Mesothelial cell of epicardium (in vitro differentiated cells): ENCODE results near the gene ITGA11. TPM values are rescaled to one million over a fixed set of nuclear protein-coding genes. Genes with fewer than 3 reads are reported as not detected.

ENCODE experiments used
- DNase-seq, 2 experiments: peaks; one replicate each; pipeline ENCODE4 v3.0.0; 2021; ENCODE audit warnings: low spot score in 2 of 2; ENCODE audit not compliant: unreplicated experiment in 2 of 2
- H3K27ac Mint-ChIP-seq: 2 replicates; pipeline ENCODE4 v1.8.0; 2021; ENCODE audit warnings: mixed read lengths
- H3K27me3 Mint-ChIP-seq: 2 replicates; pipeline ENCODE4 v1.8.0; 2021; ENCODE audit warnings: low read depth, mixed read lengths
- H3K36me3 Mint-ChIP-seq: 2 replicates; pipeline ENCODE4 v1.8.0; 2021; ENCODE audit warnings: mixed read lengths
- H3K4me1 Mint-ChIP-seq: 2 replicates; pipeline ENCODE4 v1.8.0; 2021; ENCODE audit warnings: mixed read lengths
- H3K4me3 Mint-ChIP-seq: 2 replicates; pipeline ENCODE4 v1.8.0; 2021; ENCODE audit warnings: mild to moderate bottlenecking, moderate library complexity, mixed read lengths
- H3K9me3 Mint-ChIP-seq: 2 replicates; pipeline ENCODE4 v1.8.0; 2021; ENCODE audit warnings: mixed read lengths
- total RNA-seq: library from RNA; stranded (reverse); gene quantifications from 3 replicates; pipeline ENCODE4 v1.2.1, GENCODE V29; 2021
- TF ChIP-seq, protein P1 (sequence below): fragments of 200-600 bp; sonication (generic); IDR thresholded peaks from one replicate; pipeline ENCODE4 v1.5.0; 2021; ENCODE audit warnings: antibody characterized with exemption; ENCODE audit not compliant: unreplicated experiment

ITGA11 gene
- total RNA-seq, 1 donor from 2014 or later: 3.5 TPM

DNA sequence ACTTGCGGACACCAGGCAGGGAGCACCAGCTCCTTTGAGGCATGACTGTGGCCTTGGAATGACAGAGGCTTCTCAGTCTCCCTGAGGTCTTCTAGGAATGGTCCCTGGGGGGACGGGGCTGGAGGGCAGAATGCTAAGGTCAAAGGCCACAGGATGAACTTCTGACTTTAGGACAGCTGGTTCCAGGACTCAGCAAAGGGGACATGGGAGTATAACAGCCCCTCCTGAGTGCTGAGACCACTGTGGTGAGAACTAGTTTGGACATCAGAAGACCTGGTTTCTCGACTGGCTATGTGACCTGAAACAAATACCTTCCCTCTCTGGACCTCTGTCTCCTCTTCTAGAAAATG, 17.8 kb downstream of the ITGA11 start:
- TF ChIP-seq, protein P1, sequence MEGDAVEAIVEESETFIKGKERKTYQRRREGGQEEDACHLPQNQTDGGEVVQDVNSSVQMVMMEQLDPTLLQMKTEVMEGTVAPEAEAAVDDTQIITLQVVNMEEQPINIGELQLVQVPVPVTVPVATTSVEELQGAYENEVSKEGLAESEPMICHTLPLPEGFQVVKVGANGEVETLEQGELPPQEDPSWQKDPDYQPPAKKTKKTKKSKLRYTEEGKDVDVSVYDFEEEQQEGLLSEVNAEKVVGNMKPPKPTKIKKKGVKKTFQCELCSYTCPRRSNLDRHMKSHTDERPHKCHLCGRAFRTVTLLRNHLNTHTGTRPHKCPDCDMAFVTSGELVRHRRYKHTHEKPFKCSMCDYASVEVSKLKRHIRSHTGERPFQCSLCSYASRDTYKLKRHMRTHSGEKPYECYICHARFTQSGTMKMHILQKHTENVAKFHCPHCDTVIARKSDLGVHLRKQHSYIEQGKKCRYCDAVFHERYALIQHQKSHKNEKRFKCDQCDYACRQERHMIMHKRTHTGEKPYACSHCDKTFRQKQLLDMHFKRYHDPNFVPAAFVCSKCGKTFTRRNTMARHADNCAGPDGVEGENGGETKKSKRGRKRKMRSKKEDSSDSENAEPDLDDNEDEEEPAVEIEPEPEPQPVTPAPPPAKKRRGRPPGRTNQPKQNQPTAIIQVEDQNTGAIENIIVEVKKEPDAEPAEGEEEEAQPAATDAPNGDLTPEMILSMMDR: no peak
- DNase-seq: peak in 1 of 2 experiments; percentile 26
- H3K4me1 Mint-ChIP-seq: peaks cover 9% of the 10 kb centered on the region
- no peak overlapping the region for H3K27ac Mint-ChIP-seq
- H3K9me3 Mint-ChIP-seq: no peaks in the 10 kb centered on the region
- H3K27me3 Mint-ChIP-seq: peaks cover 2% of the 10 kb centered on the region
- H3K36me3 Mint-ChIP-seq: no peaks in the 10 kb centered on the region
- no peak overlapping the region for H3K4me3 Mint-ChIP-seq

DNA sequence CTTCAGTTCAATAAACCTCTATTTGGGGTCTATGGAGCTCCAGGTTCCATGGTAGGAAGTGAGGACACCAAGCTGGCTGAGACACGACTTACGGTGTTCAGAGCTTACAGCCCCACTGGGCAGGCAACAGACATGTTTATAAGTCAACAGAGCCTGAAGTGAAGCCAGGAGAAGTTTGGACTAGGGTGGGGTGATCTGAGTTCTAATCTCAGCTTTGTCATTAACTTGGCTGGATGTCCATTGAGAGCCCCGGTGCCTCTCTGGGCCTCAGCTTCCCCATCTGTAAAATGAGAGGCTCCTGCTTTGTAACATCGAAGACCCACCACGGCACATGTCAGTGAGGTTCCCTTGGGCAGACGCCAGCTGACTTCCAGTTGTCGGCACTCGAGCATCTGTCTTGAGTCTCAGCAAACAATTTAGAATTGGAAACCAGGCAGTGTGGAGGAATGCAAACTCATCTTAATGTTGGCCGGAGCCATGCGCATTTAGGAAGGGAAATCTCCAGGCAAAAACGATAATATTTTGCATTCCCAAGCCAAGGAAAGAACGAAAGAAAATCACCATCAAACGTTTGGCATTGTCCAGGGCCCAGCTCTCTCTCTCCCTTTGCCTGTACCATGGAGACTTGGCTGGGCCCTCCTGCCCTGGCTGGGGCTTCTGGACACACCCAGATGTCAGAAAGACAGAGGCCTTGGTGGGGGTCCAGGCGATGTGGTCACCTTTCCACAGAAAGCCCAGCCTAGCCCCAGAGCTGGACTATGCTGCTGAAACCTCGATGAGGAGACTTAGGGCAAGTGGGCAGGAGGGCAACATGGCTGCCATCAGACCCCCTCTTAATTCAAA, 18.4 kb downstream of the ITGA11 start:
- Mint-ChIP-seq H3K27me3 (peaks cover 2% of the 10 kb centered on the region), H3K4me1 (peaks cover 4% of the 10 kb centered on the region), H3K36me3 (no peaks in the 10 kb centered on the region), H3K27ac (no peak overlapping the region), H3K4me3 (no peak overlapping the region), H3K9me3 (no peaks in the 10 kb centered on the region)
- TF ChIP-seq, protein P1: no peak
- peak in 1 of 2 experiments; percentile 31 for DNase-seq

DNA sequence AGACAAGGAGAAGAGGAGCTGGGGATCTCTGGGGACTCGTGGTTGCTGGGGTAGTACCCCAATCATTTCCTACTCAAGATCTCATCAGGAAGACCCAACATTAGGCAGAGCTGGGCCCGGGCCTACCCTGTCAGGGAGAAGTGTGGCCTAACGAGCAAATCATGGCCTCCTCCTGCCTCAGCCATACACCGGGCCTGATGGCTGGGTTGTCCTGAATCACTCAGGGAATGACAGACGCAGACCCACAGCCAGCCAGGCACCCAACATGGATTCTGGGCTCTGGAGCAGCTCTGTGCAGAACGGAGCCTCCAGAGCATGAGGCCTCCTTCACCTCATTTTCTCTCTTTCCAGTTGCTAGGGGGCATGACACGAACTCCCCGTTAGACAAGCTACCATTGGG, 19.7 kb downstream of the ITGA11 start:
- no peaks in the 10 kb centered on the region for H3K36me3 Mint-ChIP-seq
- H3K4me1 Mint-ChIP-seq: no peaks in the 10 kb centered on the region
- DNase-seq: no peak
- peaks cover 7% of the 10 kb centered on the region for H3K27me3 Mint-ChIP-seq
- no peak overlapping the region for H3K4me3 Mint-ChIP-seq
- H3K27ac Mint-ChIP-seq: no peak overlapping the region
- H3K9me3 Mint-ChIP-seq: no peaks in the 10 kb centered on the region
- TF ChIP-seq, protein P1: no peak

DNA sequence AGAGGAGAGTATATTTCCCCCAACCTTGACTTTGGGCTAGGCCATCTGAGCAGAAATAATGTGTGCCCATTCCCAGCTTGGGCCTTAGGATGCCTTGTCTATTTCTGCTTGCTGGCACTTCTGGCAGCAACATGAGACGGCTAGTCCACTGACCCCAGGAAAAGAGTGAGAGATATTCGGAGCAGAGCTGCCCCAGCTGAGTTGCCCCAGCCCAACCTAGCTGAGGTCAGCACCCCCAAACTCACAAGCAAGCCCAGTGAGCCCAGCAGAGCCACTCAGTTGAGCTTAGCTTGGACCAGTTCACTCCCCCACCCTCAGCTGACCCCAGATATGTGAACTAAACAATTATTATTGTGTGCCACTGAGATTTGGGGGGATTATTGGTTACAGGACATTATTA, 20.2 kb downstream of the ITGA11 start:
- Mint-ChIP-seq H3K36me3 (no peaks in the 10 kb centered on the region), H3K9me3 (no peaks in the 10 kb centered on the region), H3K27me3 (peaks cover 7% of the 10 kb centered on the region), H3K4me1 (no peaks in the 10 kb centered on the region), H3K4me3 (no peak overlapping the region), H3K27ac (no peak overlapping the region)
- TF ChIP-seq, protein P1: no peak
- DNase-seq: peak in 1 of 2 experiments; percentile 14

DNA sequence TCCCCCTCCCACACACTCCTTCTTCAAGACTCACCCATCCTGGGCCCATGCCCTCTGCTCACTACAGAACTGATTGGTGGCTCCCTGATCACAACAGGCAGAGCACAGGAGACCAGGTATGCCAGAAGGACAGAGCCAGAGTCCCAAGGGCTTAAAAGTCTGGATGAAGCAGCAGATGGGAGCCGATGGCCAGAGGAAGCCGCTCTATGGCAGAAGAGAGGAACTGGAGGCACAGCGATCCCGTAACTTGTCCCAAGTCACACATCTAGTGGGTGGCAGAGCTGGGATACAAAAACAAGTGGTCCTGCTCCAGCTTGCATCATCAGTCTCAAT, 20.7 kb downstream of the ITGA11 start:
- no peak overlapping the region for H3K4me3 Mint-ChIP-seq
- DNase-seq: peak in 1 of 2 experiments; percentile 26
- TF ChIP-seq, protein P1: no peak
- H3K4me1 Mint-ChIP-seq: no peaks in the 10 kb centered on the region
- H3K27ac Mint-ChIP-seq: no peak overlapping the region
- no peaks in the 10 kb centered on the region for H3K36me3 Mint-ChIP-seq
- H3K9me3 Mint-ChIP-seq: no peaks in the 10 kb centered on the region
- peaks cover 7% of the 10 kb centered on the region for H3K27me3 Mint-ChIP-seq
